T-helper 9 cell (primary cell): ENCODE data around the gene MYH7B.

Experiments
- DNase-seq: peaks from one replicate; pipeline ENCODE4 v3.0.0-alpha.2; 2020

MYH7B gene

GRCh38 chr20:34992751-34993417 lies 37.2 kb downstream of the MYH7B start:
- no peak for DNase-seq

GRCh38 chr20:34993941-34994508 lies 38.4 kb downstream of the MYH7B start:
- no peak for DNase-seq

- DNase-seq = no peak
These were observed 39.0 kb downstream of the MYH7B start for GRCh38 chr20:34994509-34995131.

GRCh38 chr20:34995192-34995591 lies 39.5 kb downstream of the MYH7B start:
- no peak for DNase-seq

GRCh38 chr20:34995696-34996095 lies 40.0 kb downstream of the MYH7B start:
- DNase-seq = no peak

GRCh38 chr20:34996243-34997028 lies 40.8 kb downstream of the MYH7B start:
- DNase-seq = no peak

- no peak for DNase-seq
These were observed 41.5 kb downstream of the MYH7B start for GRCh38 chr20:34997131-34997561.

GRCh38 chr20:34997774-34998173 lies 42.1 kb downstream of the MYH7B start:
- no peak for DNase-seq

- no peak for DNase-seq
These were observed 42.8 kb downstream of the MYH7B start for GRCh38 chr20:34998331-34998950.

GRCh38 chr20:34999021-34999451 lies 43.4 kb downstream of the MYH7B start:
- DNase-seq = no peak

GRCh38 chr20:34999782-35000181 lies 44.1 kb downstream of the MYH7B start:
- no peak for DNase-seq

GRCh38 chr20:35000311-35000921 lies 44.7 kb downstream of the MYH7B start:
- DNase-seq = no peak

- DNase-seq = no peak
These were observed 45.4 kb downstream of the MYH7B start for GRCh38 chr20:35000922-35001595.

- DNase-seq = no peak
These were observed 46.1 kb downstream of the MYH7B start for GRCh38 chr20:35001596-35002362.

GRCh38 chr20:35002426-35003210 lies 47.0 kb downstream of the MYH7B start:
- DNase-seq = no peak

GRCh38 chr20:35003211-35004031 lies 47.8 kb downstream of the MYH7B start:
- no peak for DNase-seq

- DNase-seq = no peak
These were observed 48.5 kb downstream of the MYH7B start for GRCh38 chr20:35004051-35004725.

GRCh38 chr20:35004749-35005462 lies 49.2 kb downstream of the MYH7B start:
- no peak for DNase-seq
